Mononuclear cell (primary cell): ENCODE measurements around the gene CORO2A. TPM values are rescaled to one million over a fixed set of nuclear protein-coding genes. Genes with fewer than 3 reads are reported as not detected.

Experiments used
- H3K27me3 ChIP-seq: 2 replicates; pipeline ENCODE4 v1.6.0; 2011; ENCODE audit warnings: low read length, control low read depth; ENCODE audit not compliant: insufficient read depth
- H3K4me1 ChIP-seq: 2 replicates; pipeline ENCODE4 v1.5.1; 2011; ENCODE audit warnings: mild to moderate bottlenecking, low read length, control low read depth; ENCODE audit not compliant: insufficient read depth
- H3K4me3 ChIP-seq: 2 replicates; pipeline ENCODE4 v1.5.1; 2011; ENCODE audit warnings: mild to moderate bottlenecking, low read length, moderate library complexity
- H3K9me3 ChIP-seq: 2 replicates; pipeline ENCODE4 v1.5.1; 2011; ENCODE audit warnings: low read depth, mild to moderate bottlenecking, control low read depth, low read length
- total RNA-seq: library from RNA; depleted of rRNA; stranded (reverse); fragments of >200 nt; gene quantifications from one replicate; pipeline ENCODE4 v1.2.3, GENCODE V29; 2012

Gene CORO2A
- total RNA-seq, 1 donor: 4.6 TPM

DNA sequence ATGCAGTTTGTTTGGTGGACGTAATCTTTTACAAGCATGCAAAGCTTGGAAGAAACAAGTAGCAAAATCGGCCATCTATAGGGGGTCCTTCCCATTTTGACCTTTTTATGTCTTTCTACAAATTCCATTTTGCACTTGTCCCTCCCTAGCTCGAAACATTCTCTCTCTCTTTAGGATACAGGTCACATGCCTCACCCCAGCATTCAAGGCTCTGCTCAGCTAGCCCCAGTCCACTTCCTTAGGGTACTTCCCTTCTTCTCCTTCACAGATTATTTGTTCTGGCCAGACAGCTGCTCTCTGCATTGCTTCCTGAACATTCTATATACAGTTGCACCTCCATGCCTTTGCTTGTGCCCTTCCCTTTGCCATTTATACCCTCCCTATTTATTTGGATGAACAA, 41.7 kb downstream of the CORO2A start:
- Histone ChIP-seq H3K4me1 (peaks cover 19% of the 10 kb centered on the region), H3K9me3 (no peaks in the 10 kb centered on the region), H3K4me3 (no peak overlapping the region), H3K27me3 (no peaks in the 10 kb centered on the region)

DNA sequence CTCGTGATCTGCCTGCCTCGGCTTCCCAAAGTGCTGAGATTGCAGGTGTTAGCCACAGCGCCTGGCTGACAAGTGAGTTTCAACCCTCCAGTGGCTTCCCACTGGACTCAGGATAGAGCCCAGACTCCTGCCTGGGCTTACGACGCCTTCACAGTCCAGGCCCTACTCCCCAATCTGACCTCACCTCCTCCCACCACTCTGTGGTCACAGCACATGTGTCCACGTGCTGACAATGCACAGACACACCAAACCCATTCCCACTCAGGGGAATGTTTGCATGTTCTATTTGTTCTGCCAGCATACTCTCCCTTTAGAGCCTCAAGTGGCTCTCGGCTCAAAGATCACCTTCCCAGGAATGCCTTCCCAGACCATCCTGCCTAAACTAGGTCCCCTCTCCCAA, 42.3 kb downstream of the CORO2A start:
- Histone ChIP-seq H3K9me3 (no peaks in the 10 kb centered on the region), H3K27me3 (no peaks in the 10 kb centered on the region), H3K4me1 (peaks cover 24% of the 10 kb centered on the region), H3K4me3 (no peak overlapping the region)

DNA sequence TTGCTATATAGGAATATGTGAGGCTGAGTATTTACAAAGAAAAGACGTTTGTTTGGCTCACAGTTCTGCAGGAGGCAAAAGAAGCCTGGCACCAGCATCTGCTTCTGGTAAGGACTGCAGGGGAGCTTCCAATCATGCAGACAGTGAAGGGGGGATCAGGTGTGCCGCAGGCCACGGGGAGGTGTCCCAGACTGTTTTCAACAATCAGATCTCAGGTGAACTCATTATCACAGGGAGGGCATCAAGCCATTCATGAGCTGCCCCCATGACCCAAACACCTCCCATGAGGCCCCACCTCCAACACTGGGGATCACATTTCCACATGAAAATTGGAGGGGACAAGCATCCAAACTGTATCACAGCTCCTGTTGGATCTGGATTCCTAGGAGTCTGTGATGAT, 43.0 kb downstream of the CORO2A start:
- no peaks in the 10 kb centered on the region for H3K9me3 ChIP-seq
- H3K4me1 ChIP-seq: peaks cover 26% of the 10 kb centered on the region
- no peak overlapping the region for H3K4me3 ChIP-seq
- H3K27me3 ChIP-seq: no peaks in the 10 kb centered on the region

DNA sequence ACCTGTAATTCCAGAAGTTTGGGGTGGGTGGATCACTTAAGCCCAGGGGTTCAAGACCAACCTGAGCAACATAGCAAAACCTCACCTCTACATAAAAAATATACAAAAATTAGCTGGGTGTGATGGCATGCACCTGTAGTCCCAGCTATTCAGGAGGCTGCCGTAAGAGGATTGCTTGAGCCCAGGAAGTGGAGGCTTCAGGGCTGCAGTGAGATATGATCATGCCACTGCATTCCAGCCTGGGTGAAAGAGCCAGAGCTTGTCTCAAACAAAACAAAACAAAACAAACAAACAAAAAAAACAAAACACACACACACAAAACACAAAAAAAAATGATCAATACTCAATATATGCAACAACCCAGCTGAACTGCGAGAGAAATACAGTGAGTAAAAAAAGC, 44.0 kb downstream of the CORO2A start:
- Histone ChIP-seq H3K9me3 (no peaks in the 10 kb centered on the region), H3K4me3 (no peak overlapping the region), H3K4me1 (peaks cover 26% of the 10 kb centered on the region), H3K27me3 (no peaks in the 10 kb centered on the region)

DNA sequence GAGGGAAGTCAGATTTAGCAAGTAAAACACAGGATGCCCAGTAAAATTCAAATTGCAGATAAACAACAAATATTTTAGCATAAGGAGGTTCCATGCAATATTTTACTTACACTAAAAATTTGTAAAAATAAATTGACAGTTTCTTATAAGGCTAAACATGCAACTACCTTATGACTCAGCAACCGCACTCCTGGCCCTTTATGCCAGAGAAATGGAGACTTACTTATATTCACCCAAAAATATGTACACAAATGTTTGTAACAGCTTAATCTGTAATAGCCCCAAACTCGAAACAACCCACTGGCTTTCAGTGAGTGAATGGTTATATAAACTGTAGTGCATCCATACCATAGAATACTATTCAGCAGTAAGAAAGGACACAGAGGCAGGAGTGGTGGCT, 44.9 kb downstream of the CORO2A start:
- Histone ChIP-seq H3K4me1 (peaks cover 30% of the 10 kb centered on the region), H3K9me3 (no peaks in the 10 kb centered on the region), H3K27me3 (no peaks in the 10 kb centered on the region), H3K4me3 (no peak overlapping the region)

DNA sequence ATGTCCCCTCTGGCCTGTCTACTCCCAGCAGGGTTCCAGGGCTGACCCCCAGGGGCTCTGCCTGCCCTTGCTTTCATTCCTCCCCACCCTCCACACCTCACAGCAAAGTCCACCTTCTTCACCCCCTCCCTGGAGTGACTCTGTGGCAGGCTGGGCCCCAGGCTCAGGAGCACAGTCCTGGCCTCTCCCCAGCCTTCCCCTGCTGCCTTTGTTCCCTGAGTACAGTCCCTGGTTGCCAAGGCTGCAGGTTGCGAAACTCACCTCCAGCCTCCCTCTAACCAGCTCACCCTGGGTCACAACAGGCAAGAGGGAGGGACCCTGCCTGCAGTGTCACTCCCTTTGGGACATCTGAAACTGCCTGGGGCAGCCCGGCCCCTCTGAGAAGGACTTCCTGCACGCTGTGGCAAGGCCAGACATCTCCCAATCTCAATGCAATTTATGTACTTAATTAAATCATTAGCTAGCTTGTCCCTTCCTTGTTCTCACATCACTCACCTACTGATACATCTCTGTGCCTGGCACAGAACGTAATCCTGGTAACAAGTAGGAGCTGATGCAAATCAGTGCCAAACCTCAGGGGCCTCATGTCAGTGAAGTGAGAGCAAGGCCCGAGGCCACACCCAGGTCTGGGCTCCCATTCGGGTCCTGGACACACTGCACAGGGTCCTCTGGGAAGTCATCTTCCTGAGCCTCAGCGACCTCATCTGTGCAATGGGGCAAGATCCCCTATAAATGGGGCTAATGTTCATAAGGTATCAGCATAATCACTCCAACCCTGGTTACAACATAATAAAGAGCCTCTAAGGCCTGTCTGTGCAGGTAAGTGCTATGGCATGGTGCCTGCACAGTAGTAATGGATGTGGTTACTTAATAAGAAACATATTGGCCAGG, 46.1 kb downstream of the CORO2A start:
- H3K4me1 ChIP-seq: peaks cover 37% of the 10 kb centered on the region
- no peaks in the 10 kb centered on the region for H3K9me3 ChIP-seq
- no peak overlapping the region for H3K4me3 ChIP-seq
- H3K27me3 ChIP-seq: no peaks in the 10 kb centered on the region

DNA sequence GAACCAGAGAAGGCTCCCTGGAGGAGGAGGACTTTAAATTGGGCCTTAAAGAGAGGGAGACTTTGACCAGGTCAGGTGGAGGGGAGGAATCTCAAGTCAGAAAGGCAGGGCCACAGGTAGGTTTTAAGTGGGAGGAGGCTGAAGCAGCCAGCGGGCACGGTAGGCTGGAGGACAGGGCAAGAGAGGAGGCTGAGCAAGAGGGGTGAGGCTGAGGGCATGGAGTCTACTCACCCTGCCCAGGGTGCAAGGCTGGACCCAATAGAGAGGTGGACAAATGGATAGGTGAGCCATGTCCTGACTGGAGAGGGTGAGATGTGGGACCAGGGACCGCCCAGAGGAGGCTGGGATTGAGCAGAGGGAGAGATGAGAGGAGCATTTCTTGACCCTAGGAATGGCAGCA, 47.8 kb downstream of the CORO2A start:
- Histone ChIP-seq H3K27me3 (no peaks in the 10 kb centered on the region), H3K9me3 (no peaks in the 10 kb centered on the region), H3K4me3 (no peak overlapping the region), H3K4me1 (peaks cover 33% of the 10 kb centered on the region)

DNA sequence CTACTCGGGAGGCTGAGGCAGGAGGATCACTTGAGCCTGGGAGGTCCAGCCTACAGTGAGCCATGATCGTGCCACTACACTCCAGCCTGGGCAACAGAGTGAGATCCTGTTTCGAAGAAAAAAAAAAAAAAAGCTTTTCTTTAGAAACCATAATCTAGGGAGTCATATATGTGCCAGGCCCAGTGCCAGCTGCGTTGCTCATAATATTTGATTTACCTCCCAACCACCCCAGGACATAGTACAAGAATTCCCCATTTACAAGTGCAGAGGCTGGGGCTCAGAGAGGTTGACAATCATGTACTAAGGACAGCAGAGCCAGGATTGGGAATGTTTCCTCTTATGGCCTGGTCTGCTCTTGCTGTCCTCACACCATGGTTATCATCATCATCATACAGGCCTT, 48.4 kb downstream of the CORO2A start:
- no peaks in the 10 kb centered on the region for H3K27me3 ChIP-seq
- H3K4me1 ChIP-seq: peaks cover 33% of the 10 kb centered on the region
- H3K9me3 ChIP-seq: no peaks in the 10 kb centered on the region
- no peak overlapping the region for H3K4me3 ChIP-seq

DNA sequence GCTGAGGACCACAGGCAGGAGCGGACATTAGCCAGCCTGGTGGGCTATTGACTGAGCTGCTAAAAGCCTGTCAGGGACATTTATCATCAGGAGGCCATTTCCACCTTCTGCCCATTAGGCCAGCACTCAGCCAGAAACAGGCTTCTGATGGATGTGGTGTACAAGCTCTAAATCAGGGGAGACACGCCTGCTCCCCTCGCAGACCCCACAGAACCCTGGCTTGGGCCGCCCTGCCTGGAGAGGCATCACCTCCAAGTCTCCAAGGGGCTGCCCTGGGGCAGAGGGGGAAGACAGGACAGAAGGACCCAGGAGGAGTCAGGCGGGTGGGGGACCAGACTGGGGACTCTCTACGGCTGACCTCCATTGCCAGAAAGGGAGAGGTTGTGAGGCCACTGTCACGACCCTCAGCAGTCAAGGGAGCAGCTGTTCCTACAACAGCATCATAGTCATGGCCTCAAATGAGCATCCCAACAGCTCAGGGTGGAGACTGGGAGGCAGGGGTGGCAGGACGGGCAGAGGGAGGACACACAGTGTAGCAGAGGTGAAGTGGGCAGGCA, 49.4 kb downstream of the CORO2A start:
- no peaks in the 10 kb centered on the region for H3K9me3 ChIP-seq
- H3K4me1 ChIP-seq: peaks cover 33% of the 10 kb centered on the region
- H3K27me3 ChIP-seq: no peaks in the 10 kb centered on the region
- H3K4me3 ChIP-seq: no peak overlapping the region

DNA sequence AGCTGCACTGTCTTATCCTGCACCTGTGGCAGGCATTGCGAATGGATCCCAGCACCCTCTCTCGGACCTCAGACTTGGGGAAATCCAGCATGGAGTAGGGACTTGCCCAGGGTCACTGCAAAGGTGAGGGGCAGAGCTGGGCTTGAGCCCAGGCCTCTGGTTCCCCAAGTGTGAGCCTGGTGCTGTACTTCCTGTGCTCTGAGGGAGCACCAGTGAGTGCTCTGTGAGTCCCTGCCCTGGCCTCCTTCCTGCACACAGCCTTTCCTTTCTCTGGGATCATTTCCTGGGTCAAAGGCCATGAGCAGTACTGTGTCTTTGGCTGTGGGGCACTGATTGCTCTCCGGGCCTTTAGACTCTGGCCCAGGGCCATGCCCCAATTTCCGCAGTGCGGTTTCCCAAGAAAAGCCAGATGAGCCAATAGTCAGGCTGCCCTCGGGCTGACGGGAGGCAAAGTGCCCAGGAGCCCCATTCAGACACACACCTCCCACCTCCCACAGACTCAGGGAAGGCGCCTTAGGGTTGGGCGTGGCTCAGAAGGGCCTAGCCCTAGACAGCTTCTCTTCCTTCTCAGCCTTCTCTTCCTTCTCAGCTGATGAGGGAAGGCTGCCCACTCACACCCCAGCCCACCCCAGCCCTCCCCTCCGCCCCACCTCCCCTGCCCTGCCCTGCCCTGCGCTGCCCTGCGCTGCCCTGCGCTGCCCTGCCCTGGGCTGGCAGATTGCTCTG, 50.1 kb downstream of the CORO2A start:
- Histone ChIP-seq H3K9me3 (no peaks in the 10 kb centered on the region), H3K4me1 (peaks cover 33% of the 10 kb centered on the region), H3K27me3 (no peaks in the 10 kb centered on the region), H3K4me3 (no peak overlapping the region)

DNA sequence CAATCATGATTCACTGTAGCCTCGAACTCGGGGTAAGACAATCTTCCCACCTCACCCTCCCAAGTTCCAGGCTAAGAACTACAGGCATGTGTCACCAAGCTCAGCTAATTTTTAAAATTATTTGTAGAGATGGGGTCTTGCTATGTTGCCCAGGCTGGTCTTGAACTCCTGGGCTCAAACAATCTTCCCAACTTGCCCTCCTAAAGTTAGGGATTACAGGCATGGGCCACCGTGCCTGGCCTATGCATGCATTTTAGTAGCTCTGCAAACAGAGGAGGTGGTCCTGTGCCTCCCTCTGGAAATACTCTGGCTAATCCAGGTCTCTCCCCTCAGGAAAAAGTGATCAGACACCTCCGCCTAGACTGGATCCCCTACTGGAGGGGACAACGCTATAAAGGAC, 51.9 kb downstream of the CORO2A start:
- Histone ChIP-seq H3K4me3 (no peak overlapping the region), H3K4me1 (peaks cover 16% of the 10 kb centered on the region), H3K9me3 (no peaks in the 10 kb centered on the region), H3K27me3 (no peaks in the 10 kb centered on the region)

DNA sequence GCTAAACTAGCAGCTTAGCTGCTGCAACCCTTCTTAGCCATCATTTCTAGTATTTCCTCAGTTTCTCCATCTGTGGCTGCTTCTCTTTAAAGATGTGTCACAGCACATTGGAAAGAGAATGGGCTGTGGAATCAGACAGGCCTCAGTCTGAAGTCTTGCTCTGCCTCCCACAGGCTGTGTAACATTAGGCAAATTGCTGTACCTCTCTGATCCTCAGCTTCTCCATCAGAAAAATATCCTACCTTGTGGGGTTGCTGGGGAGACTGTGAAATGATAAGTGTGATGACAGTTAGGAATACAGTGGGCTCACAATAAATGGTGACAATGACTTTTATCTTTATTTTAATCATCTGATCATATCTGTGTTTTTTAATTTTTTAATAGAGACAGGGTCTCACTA, 55.9 kb downstream of the CORO2A start:
- Histone ChIP-seq H3K27me3 (no peaks in the 10 kb centered on the region), H3K4me3 (no peak overlapping the region), H3K4me1 (no peaks in the 10 kb centered on the region), H3K9me3 (no peaks in the 10 kb centered on the region)

DNA sequence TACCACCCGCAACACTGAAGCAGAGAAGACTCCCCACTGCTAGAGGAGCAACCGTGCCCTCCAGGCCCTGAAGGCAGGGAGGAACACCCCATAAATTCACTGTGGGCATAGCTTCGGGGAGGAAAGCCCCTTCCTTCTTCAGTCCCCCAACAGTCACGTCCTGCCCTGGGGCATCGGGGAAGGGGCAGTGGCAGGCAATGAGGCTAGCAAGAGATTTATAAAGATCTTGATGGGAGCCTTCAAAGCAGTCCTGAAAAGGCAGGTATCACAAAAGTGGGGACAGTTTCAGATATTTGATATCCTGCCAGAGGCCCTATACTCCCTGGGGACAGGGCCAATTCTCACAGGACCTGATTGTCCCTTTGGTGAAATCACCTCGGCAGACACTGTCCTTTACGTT, 56.5 kb downstream of the CORO2A start:
- Histone ChIP-seq H3K4me3 (no peak overlapping the region), H3K9me3 (no peaks in the 10 kb centered on the region), H3K4me1 (no peaks in the 10 kb centered on the region)

DNA sequence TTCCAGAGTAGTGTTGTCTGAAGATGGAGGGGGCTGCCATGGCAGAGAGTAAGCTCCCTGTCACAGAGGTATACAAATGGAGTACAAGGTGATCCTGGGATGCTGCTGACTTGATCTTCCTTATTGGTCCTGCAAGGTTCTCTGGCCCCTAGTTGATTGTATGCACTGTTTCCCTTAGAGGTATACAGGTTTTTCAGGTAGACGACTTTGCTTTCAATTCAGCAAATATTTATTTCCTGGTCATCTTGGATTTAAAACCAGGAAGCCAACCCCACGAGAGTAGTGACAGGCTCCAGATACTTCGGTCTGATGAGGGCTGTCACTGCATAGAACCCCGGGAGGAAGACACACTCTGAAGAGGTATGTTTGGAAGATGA, 56.9 kb downstream of the CORO2A start:
- H3K9me3 ChIP-seq: no peaks in the 10 kb centered on the region
- no peaks in the 10 kb centered on the region for H3K4me1 ChIP-seq
- H3K27me3 ChIP-seq: no peaks in the 10 kb centered on the region
- H3K4me3 ChIP-seq: no peak overlapping the region

More for the DNA sequence above, 56.5 kb downstream of the CORO2A start:
- no peaks in the 10 kb centered on the region for H3K27me3 ChIP-seq

DNA sequence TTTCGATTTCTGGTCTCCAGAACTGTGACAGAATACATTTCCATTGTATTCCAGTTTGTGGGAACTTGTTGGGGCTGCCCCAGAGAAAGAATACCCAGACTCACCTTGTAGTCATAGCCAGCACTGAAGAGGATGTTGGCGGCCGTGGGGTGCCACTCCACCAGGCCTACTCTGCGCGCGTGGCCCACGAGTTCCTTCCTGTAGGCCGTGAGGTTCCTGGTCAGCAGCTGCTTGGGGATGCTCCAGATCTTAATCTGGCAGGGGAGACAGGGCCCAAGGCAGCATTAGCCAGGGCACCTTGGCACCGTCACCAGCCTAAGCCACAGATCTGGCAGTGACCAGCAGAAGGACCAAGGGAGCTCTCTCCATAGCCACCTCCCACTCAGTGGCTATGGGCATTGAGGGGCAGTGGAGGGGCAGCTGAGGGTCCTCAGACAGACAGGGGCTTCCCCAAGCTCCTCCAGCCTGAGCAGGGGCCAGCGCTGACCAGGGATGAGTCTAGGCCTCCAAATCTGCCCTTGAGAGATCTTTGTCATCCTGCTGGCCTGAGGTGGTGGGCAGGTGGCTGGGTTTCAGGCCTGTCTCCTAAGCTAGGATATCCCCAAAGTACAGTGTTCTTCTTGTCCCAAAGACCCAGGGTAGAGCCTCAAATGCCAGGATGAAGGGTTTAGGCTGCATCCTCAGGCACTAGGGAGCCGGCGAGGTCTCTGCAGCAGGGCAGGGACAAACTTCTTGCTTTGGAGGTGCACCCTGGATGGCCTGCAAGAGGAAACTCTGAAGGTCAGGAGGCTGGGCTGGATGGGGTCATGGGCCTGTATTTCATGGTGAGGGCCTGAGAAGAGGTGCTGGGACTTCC, 57.5 kb downstream of the CORO2A start:
- no peaks in the 10 kb centered on the region for H3K9me3 ChIP-seq
- H3K27me3 ChIP-seq: no peaks in the 10 kb centered on the region
- H3K4me3 ChIP-seq: no peak overlapping the region
- peaks cover 2% of the 10 kb centered on the region for H3K4me1 ChIP-seq
